GM18508 (cell line): ENCODE results near the gene ILKAP.

ENCODE experiments used
- ATAC-seq: cut with Tn5 transposase; IDR thresholded peaks from one replicate; pipeline ENCODE4 v1.9.1; 2021; ENCODE audit warnings: moderate number of reproducible peaks; ENCODE audit not compliant: insufficient read depth, unreplicated experiment

The ILKAP gene

GRCh38 chr2:238238311-238238765 is 34.8 kb upstream of the ILKAP start:
- ATAC-seq = no peak

- ATAC-seq = no peak
Observed at GRCh38 chr2:238237431-238238135, 34.1 kb upstream of the ILKAP start.

GRCh38 chr2:238236571-238236970 is 33.1 kb upstream of the ILKAP start:
- no peak for ATAC-seq

GRCh38 chr2:238235856-238236255 is 32.4 kb upstream of the ILKAP start:
- ATAC-seq = no peak

- ATAC-seq = no peak
Observed at GRCh38 chr2:238235331-238235732, 31.8 kb upstream of the ILKAP start.

- ATAC-seq = no peak
Observed at GRCh38 chr2:238233625-238234024, 30.1 kb upstream of the ILKAP start.

GRCh38 chr2:238231809-238232208 is 28.3 kb upstream of the ILKAP start:
- no peak for ATAC-seq

GRCh38 chr2:238231251-238231793 is 27.8 kb upstream of the ILKAP start:
- no peak for ATAC-seq

GRCh38 chr2:238230699-238231098 is 27.2 kb upstream of the ILKAP start:
- no peak for ATAC-seq

- no peak for ATAC-seq
Observed at GRCh38 chr2:238228700-238229099, 25.2 kb upstream of the ILKAP start.

GRCh38 chr2:238227587-238228032 is 24.1 kb upstream of the ILKAP start:
- no peak for ATAC-seq

- no peak for ATAC-seq
Observed at GRCh38 chr2:238226698-238227586, 23.4 kb upstream of the ILKAP start.

GRCh38 chr2:238225911-238226697 is 22.6 kb upstream of the ILKAP start:
- ATAC-seq = no peak

- no peak for ATAC-seq
Observed at GRCh38 chr2:238225121-238225520, 21.6 kb upstream of the ILKAP start.

- no peak for ATAC-seq
Observed at GRCh38 chr2:238224356-238225035, 21.0 kb upstream of the ILKAP start.

- no peak for ATAC-seq
Observed at GRCh38 chr2:238220892-238221521, 17.5 kb upstream of the ILKAP start.

GRCh38 chr2:238220274-238220891 is 16.9 kb upstream of the ILKAP start:
- no peak for ATAC-seq

- no peak for ATAC-seq
Observed at GRCh38 chr2:238216651-238217184, 13.2 kb upstream of the ILKAP start.

GRCh38 chr2:238207006-238207405 is 3.5 kb upstream of the ILKAP start:
- ATAC-seq = no peak
